ENCODE results near the gene ZFP64.

DNA sequence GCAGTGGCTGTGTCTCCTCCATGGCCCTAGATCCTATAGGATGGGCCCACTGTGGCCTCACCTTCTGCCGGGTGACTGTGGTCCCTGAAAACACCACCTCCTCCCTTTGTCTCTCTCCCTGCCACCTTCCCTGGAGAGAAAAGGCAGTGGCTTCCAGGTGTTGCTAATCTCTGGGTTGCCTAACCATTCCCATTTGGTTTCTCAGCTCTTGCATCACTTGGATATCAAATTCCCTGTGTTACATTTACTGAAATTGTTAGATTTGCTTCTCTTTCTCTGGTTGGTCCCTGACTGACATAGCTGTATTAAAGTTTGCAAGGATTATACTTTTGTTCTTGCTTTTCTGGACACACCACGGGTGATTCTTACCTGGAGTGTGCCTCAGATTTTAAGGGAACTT lies 9.3 kb upstream of the ZFP64 start:
- TF ChIP-seq CTCF (conservative IDR thresholded peaks at IDR 0.05; ENCODE audit: low read length) (no peak), EZH2phosphoT487 (IDR thresholded peaks at IDR 0.05; ENCODE audit: borderline replicate concordance) (no peak)
